Bronchial epithelial cell (primary cell): ENCODE measurements around the gene MDM4. TPM values are rescaled to one million over a fixed set of nuclear protein-coding genes. Genes with fewer than 3 reads are reported as not detected.

Experiments
- DNase-seq: peaks from one replicate; pipeline ENCODE4 v3.0.0-alpha.2; 2010; ENCODE audit warnings: low read depth
- FAIRE-seq: peaks from 2 replicates; lab custom pipeline; 2011; peaks lifted over from hg19 to GRCh38; lab: Jason Lieb, UNC
- H3K27me3 ChIP-seq: 2 replicates; pipeline ENCODE4 v1.5.1; 2011; ENCODE audit warnings: low read length; ENCODE audit not compliant: control insufficient read depth, insufficient read depth
- H3K36me3 ChIP-seq: 2 replicates; pipeline ENCODE4 v1.5.1; 2011; ENCODE audit warnings: low read length; ENCODE audit not compliant: control insufficient read depth, insufficient read depth
- H3K4me3 ChIP-seq: 2 replicates; pipeline ENCODE4 v1.5.1; 2011; ENCODE audit warnings: mild to moderate bottlenecking, low read depth, low read length, control low read depth
- CTCF ChIP-seq: IDR thresholded peaks from 2 replicates; pipeline ENCODE4 v1.5.1; 2011; ENCODE audit warnings: mild to moderate bottlenecking, moderate library complexity, low read length, control low read depth, inconsistent platforms; ENCODE audit not compliant: insufficient read depth, severe bottlenecking
- total RNA-seq: library from RNA; depleted of rRNA; stranded (reverse); fragments of >200 nt; gene quantifications from 2 replicates; pipeline ENCODE4 v1.2.1, GENCODE V29; 2014

MDM4 gene
- total RNA-seq, 1 donor from 2014 or later, result 23.4 TPM

DNA sequence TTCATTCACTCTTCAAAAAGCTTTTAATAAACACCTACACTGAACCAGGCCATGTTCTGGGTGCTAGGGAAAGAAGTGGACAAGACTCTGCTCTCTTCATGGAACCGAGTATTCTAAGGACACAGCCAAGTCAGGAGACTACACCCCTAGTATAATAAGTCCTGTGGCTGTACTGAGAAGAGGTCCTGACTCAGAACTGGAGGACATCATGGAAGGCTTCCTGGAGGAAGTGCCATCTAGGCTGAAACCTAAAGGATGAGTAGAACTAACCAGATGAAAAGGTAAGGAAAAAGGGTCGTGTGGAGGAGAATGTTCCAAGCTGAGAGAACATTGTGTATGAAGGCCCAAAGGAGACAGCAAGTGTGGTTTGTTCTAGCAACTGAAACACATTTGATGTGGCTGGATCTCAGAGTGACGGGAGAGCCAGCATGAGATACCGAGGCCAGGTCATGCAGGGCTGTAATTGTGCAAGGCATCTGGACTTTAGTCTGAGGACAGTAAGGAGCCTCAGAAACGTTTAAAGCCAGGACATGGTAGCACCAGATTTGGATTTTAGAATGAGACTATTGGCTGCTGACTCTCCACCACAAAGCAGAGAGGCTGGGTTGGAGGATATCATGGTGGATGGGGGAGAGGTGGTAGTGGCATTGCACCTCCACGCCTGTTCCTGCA lies 86.8 kb downstream of the MDM4 start:
- DNase-seq (no peak), FAIRE-seq (no peak)
- Histone ChIP-seq H3K27me3 (no peaks in the 10 kb centered on the region), H3K4me3 (no peak overlapping the region), H3K36me3 (no peaks in the 10 kb centered on the region)
- TF ChIP-seq CTCF, result no peak

DNA sequence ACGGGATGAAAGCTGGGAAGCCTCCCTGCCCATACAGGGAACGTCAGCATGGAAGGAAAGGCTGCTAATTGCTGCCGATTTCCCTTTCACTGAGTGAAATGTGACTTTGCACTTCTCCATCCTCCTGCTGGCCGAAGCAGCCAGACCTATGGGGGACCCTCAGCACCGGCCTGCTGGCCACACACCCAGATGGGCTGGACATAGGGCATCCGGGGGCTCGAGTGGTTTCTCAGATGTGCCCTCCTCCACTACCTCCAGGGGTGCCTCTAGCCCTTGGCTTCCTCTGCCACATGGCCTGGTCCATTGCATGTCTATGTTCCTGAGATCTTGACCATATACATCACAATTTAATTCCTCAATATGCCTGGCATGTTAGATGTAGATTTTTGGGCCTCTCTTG lies 89.6 kb downstream of the MDM4 start:
- Histone ChIP-seq H3K36me3 (no peaks in the 10 kb centered on the region), H3K27me3 (peaks cover 4% of the 10 kb centered on the region), H3K4me3 (no peak overlapping the region)
- FAIRE-seq (no peak), DNase-seq (no peak)
- no peak for TF ChIP-seq CTCF

Other genes starting within 250 kb of the MDM4 start
- gene PLEKHA6, start 156.5 kb upstream of the MDM4 start, total RNA-seq, result 2.1 and 3.5 TPM in 2 replicates
- 23.4 and 33.2 TPM in 2 replicates for gene PPP1R15B, start 104.6 kb upstream of the MDM4 start, total RNA-seq
- gene PIK3C2B, start 21.6 kb upstream of the MDM4 start, total RNA-seq, result 2.1 and 8.4 TPM in 2 replicates
- gene LRRN2, start 169.3 kb downstream of the MDM4 start, total RNA-seq, result not detected in 2 replicates